Breast epithelium (tissue), 4 donors: ENCODE data around the gene SERPINI1. TPM values are rescaled to one million over a fixed set of nuclear protein-coding genes. Genes with fewer than 3 reads are reported as not detected.

Source experiments
- DNase-seq, 2 donors: peaks; one replicate each; pipeline ENCODE4 v3.0.0-alpha.2; 2019; ENCODE audit warnings: low spot score in 2 of 2
- H3K27ac ChIP-seq, 2 donors: fragments of 200-600 bp; sonication (generic) in 1 of 2; one replicate each; pipeline ENCODE4 v1.5.1; 2016 to 2019; ENCODE audit warnings: mild to moderate bottlenecking in 1 of 2
- H3K27me3 ChIP-seq, 2 donors: fragments of 200-600 bp; sonication (generic) in 1 of 2; one replicate each; pipeline versions ENCODE4 v1.5.1 to v1.6.0; 2017 to 2019; ENCODE audit warnings: control low read depth in 1 of 2, mild to moderate bottlenecking in 1 of 2
- H3K36me3 ChIP-seq: fragments of 200-600 bp; one replicate; pipeline ENCODE4 v1.5.1; 2019
- H3K4me1 ChIP-seq, 2 donors: fragments of 200-600 bp; sonication (generic); one replicate each; pipeline ENCODE4 v1.5.1; 2016 to 2019; ENCODE audit warnings: control low read depth in 1 of 2
- H3K4me3 ChIP-seq, 3 donors: fragments of 200-600 bp; sonication (generic); 1 replicate in 2 of 3; 2 replicates in 1 of 3; pipeline ENCODE4 v1.5.1; 2016 to 2019; ENCODE audit warnings: mild to moderate bottlenecking in 3 of 3, moderate library complexity in 2 of 3
- H3K9me3 ChIP-seq, 2 donors: fragments of 200-600 bp; sonication (generic) in 1 of 2; one replicate each; pipeline ENCODE4 v1.5.1; 2016 to 2019; ENCODE audit warnings: control low read depth in 1 of 2
- CTCF ChIP-seq, 3 donors: fragments of 450-650 bp; IDR thresholded peaks; one replicate each; pipeline ENCODE4 v1.5.1; 2016 to 2017; ENCODE audit warnings: antibody characterized with exemption in 3 of 3, mild to moderate bottlenecking in 3 of 3, moderate library complexity in 3 of 3
- POLR2A ChIP-seq: fragments of 450-650 bp; IDR thresholded peaks from one replicate; pipeline ENCODE4 v1.6.1; 2016; ENCODE audit warnings: antibody characterized with exemption, mild to moderate bottlenecking, moderate library complexity
- POLR2AphosphoS5 ChIP-seq, 3 donors: sonication (generic); formaldehyde crosslinking; IDR thresholded peaks; one replicate each; pipeline ENCODE4 v1.6.1; 2017; ENCODE audit warnings: antibody characterized with exemption in 3 of 3
- intact Hi-C: fragments of 100-400 bp; cut with DNase I; formaldehyde crosslinking; loops from one replicate; pipeline ENCODE4 v1.15.1; 2023; ENCODE audit warnings: low total_unique reads
- total RNA-seq, 3 donors: library from RNA; depleted of rRNA; stranded (reverse); fragments of >200 nt; gene quantifications; one replicate each; pipeline ENCODE4 v1.1.0, GENCODE V29; 2016

The SERPINI1 gene
- total RNA-seq, 3 donors from 2014 or later, result 4.3 to 10.8 (median 6.3) TPM

GRCh38 chr3:167867981-167868380, 132.5 kb downstream of the SERPINI1 start:
- no peaks in the 10 kb centered on the region for H3K4me1 ChIP-seq
- no peaks in the 10 kb centered on the region for H3K27me3 ChIP-seq
- no peak for DNase-seq
- no peak overlapping the region for H3K4me3 ChIP-seq
- intact Hi-C loops, result no loop called here
- peaks cover 0 to 4% of the 10 kb centered on the region in 2 donors for H3K9me3 ChIP-seq
- no peak overlapping the region for H3K27ac ChIP-seq
- TF ChIP-seq POLR2AphosphoS5 (IDR thresholded peaks at IDR 0.05) (no peak), CTCF (IDR thresholded peaks at IDR 0.05) (no peak), POLR2A (no peak)
- H3K36me3 ChIP-seq, result no peaks in the 10 kb centered on the region

GRCh38 chr3:167870181-167870580, 134.7 kb downstream of the SERPINI1 start:
- H3K27ac ChIP-seq, result no peak overlapping the region
- peaks cover 0 to 4% of the 10 kb centered on the region in 2 donors for H3K9me3 ChIP-seq
- H3K4me1 ChIP-seq, result no peaks in the 10 kb centered on the region
- no peaks in the 10 kb centered on the region for H3K36me3 ChIP-seq
- no peak overlapping the region for H3K4me3 ChIP-seq
- intact Hi-C loops, result no loop called here
- no peaks in the 10 kb centered on the region for H3K27me3 ChIP-seq
- no peak for DNase-seq
- TF ChIP-seq POLR2AphosphoS5 (IDR thresholded peaks at IDR 0.05) (no peak), POLR2A (no peak)

- no peak for TF ChIP-seq CTCF (IDR thresholded peaks at IDR 0.05)
- no peak for TF ChIP-seq POLR2AphosphoS5 (IDR thresholded peaks at IDR 0.05)
- no peak for TF ChIP-seq POLR2A
- DNase-seq, result no peak
- no peaks in the 10 kb centered on the region for H3K4me1 ChIP-seq
- peak overlapping the region in 1 of 2 donors; percentile 54 for H3K27ac ChIP-seq
- peaks cover 0 to 4% of the 10 kb centered on the region in 2 donors for H3K9me3 ChIP-seq
- no peak overlapping the region for H3K4me3 ChIP-seq
- H3K27me3 ChIP-seq, result no peaks in the 10 kb centered on the region
- no peaks in the 10 kb centered on the region for H3K36me3 ChIP-seq
- intact Hi-C loops, result no loop called here
Measured at GRCh38 chr3:167870759-167871158, 135.2 kb downstream of the SERPINI1 start.

- Histone ChIP-seq H3K36me3 (no peaks in the 10 kb centered on the region), H3K27ac (no peak overlapping the region), H3K9me3 (peaks cover 0 to 4% of the 10 kb centered on the region in 2 donors), H3K4me1 (no peaks in the 10 kb centered on the region), H3K27me3 (no peaks in the 10 kb centered on the region), H3K4me3 (no peak overlapping the region)
- DNase-seq, result no peak
- intact Hi-C loops, result no loop called here
- no peak for TF ChIP-seq POLR2AphosphoS5 (IDR thresholded peaks at IDR 0.05)
- no peak for TF ChIP-seq CTCF (IDR thresholded peaks at IDR 0.05)
- no peak for TF ChIP-seq POLR2A
Measured at GRCh38 chr3:167872032-167872431, 136.5 kb downstream of the SERPINI1 start.

- no peak for TF ChIP-seq POLR2AphosphoS5 (IDR thresholded peaks at IDR 0.05)
- no peak for TF ChIP-seq CTCF (IDR thresholded peaks at IDR 0.05)
- TF ChIP-seq POLR2A, result no peak
- intact Hi-C loops, result no loop called here
Measured at GRCh38 chr3:167872941-167873340, 137.4 kb downstream of the SERPINI1 start.

More at GRCh38 chr3:167872941-167873340, 137.4 kb downstream of the SERPINI1 start:
- no peak overlapping the region for H3K27ac ChIP-seq
- H3K4me1 ChIP-seq, result no peaks in the 10 kb centered on the region
- no peaks in the 10 kb centered on the region for H3K36me3 ChIP-seq
- no peaks in the 10 kb centered on the region for H3K27me3 ChIP-seq
- H3K4me3 ChIP-seq, result no peak overlapping the region
- no peak for DNase-seq
- H3K9me3 ChIP-seq, result peaks cover 0 to 4% of the 10 kb centered on the region in 2 donors
